Right atrium auricular region (tissue), 2 donors: Measurements from ENCODE around the gene CFAP410. TPM values are rescaled to one million over a fixed set of nuclear protein-coding genes. Genes with fewer than 3 reads are reported as not detected.

Source experiments
- DNase-seq: peaks from one replicate; pipeline ENCODE4 v3.0.0-alpha.2; 2019; ENCODE audit warnings: low spot score
- H3K27ac ChIP-seq, 2 donors: fragments of 200-600 bp; sonication (generic); 1 replicate in 1 of 2; 2 replicates in 1 of 2; pipeline ENCODE4 v1.5.1; 2016 to 2019
- H3K27me3 ChIP-seq, 2 donors: fragments of 200-600 bp; sonication (generic); one replicate each; pipeline versions ENCODE4 v1.5.1 to v1.6.0; 2017 to 2019
- H3K36me3 ChIP-seq: fragments of 200-600 bp; sonication (generic); one replicate; pipeline ENCODE4 v1.5.1; 2016
- H3K4me1 ChIP-seq, 2 donors: fragments of 200-600 bp; sonication (generic); one replicate each; pipeline versions ENCODE4 v1.5.1 to v1.6.0; 2017 to 2019
- H3K4me3 ChIP-seq, 2 donors: fragments of 200-600 bp; sonication (generic); 1 replicate in 1 of 2; 2 replicates in 1 of 2; pipeline ENCODE4 v1.5.1; 2017 to 2019; ENCODE audit warnings: mild to moderate bottlenecking in 1 of 2, moderate library complexity in 1 of 2
- H3K9me3 ChIP-seq, 2 donors: fragments of 200-600 bp; sonication (generic); one replicate each; pipeline ENCODE4 v1.5.1; 2019
- CTCF ChIP-seq, 2 donors: fragments of 200-600 bp; sonication (generic); IDR thresholded peaks; one replicate each; pipeline ENCODE4 v1.5.1; 2019; ENCODE audit warnings: antibody characterized with exemption in 2 of 2
- total RNA-seq, 2 donors: library from RNA; depleted of rRNA; stranded (reverse); fragments of >200 nt; gene quantifications; one replicate each; pipeline ENCODE4 v1.1.0, GENCODE V29; 2016

CFAP410 gene
- total RNA-seq, 2 donors from 2014 or later: 21.4 to 23.2 TPM

- Histone ChIP-seq H3K4me3 (no peak overlapping the region), H3K36me3 (no peaks in the 10 kb centered on the region), H3K27me3 (no peaks in the 10 kb centered on the region), H3K27ac (no peak overlapping the region), H3K4me1 (no peaks in the 10 kb centered on the region), H3K9me3 (peaks cover 0 to 20% of the 10 kb centered on the region in 2 donors)
- DNase-seq: no peak
- no peak for TF ChIP-seq CTCF (IDR thresholded peaks at IDR 0.05)
Measured at GRCh38 chr21:44360159-44360558, 21.0 kb upstream of the CFAP410 start.

GRCh38 chr21:44359396-44359795 lies 20.2 kb upstream of the CFAP410 start:
- no peak for TF ChIP-seq CTCF (IDR thresholded peaks at IDR 0.05)
- no peaks in the 10 kb centered on the region for H3K36me3 ChIP-seq
- H3K27me3 ChIP-seq: no peaks in the 10 kb centered on the region
- H3K4me1 ChIP-seq: no peaks in the 10 kb centered on the region
- peaks cover 0 to 20% of the 10 kb centered on the region in 2 donors for H3K9me3 ChIP-seq
- DNase-seq: no peak
- no peak overlapping the region for H3K4me3 ChIP-seq
- H3K27ac ChIP-seq: no peak overlapping the region

GRCh38 chr21:44357064-44357837 lies 18.1 kb upstream of the CFAP410 start:
- Histone ChIP-seq H3K4me1 (no peaks in the 10 kb centered on the region), H3K9me3 (no peaks in the 10 kb centered on the region), H3K27ac (no peak overlapping the region), H3K36me3 (no peaks in the 10 kb centered on the region), H3K27me3 (no peaks in the 10 kb centered on the region), H3K4me3 (no peak overlapping the region)
- no peak for TF ChIP-seq CTCF (IDR thresholded peaks at IDR 0.05)
- DNase-seq: no peak

GRCh38 chr21:44356636-44357035 lies 17.4 kb upstream of the CFAP410 start:
- no peak for TF ChIP-seq CTCF (IDR thresholded peaks at IDR 0.05)
- DNase-seq: no peak
- no peaks in the 10 kb centered on the region for H3K4me1 ChIP-seq
- H3K36me3 ChIP-seq: no peaks in the 10 kb centered on the region
- no peak overlapping the region for H3K4me3 ChIP-seq
- no peak overlapping the region for H3K27ac ChIP-seq
- no peaks in the 10 kb centered on the region for H3K27me3 ChIP-seq
- no peaks in the 10 kb centered on the region for H3K9me3 ChIP-seq

GRCh38 chr21:44356160-44356559 lies 17.0 kb upstream of the CFAP410 start:
- no peak overlapping the region for H3K27ac ChIP-seq
- TF ChIP-seq CTCF (IDR thresholded peaks at IDR 0.05): no peak
- no peaks in the 10 kb centered on the region for H3K27me3 ChIP-seq
- no peaks in the 10 kb centered on the region for H3K9me3 ChIP-seq
- H3K36me3 ChIP-seq: no peaks in the 10 kb centered on the region
- H3K4me1 ChIP-seq: no peaks in the 10 kb centered on the region
- H3K4me3 ChIP-seq: no peak overlapping the region
- DNase-seq: no peak
